CD14-positive monocyte (primary cell): ENCODE measurements around the gene CCL14. TPM values are rescaled to one million over a fixed set of nuclear protein-coding genes. Genes with fewer than 3 reads are reported as not detected.
"Not testable (repeated sequence)": the region's sequence is repeated elsewhere in the genome, so short reads cannot be mapped to it uniquely, and the experiment has no call there.

ENCODE experiments used
- DNase-seq, 3 donors: peaks; one replicate each; pipeline ENCODE4 v3.0.0-alpha.2; 2011 to 2022
- H2AFZ ChIP-seq: 2 replicates; pipeline ENCODE4 v1.6.0; 2012; ENCODE audit warnings: mild to moderate bottlenecking, low read depth, low read length, inconsistent platforms; ENCODE audit not compliant: insufficient read depth, poor library complexity, severe bottlenecking
- H3K27ac ChIP-seq, 2 donors: 1 replicate in 1 of 2; 2 replicates in 1 of 2; pipeline ENCODE4 v1.5.1; 2012 to 2013; ENCODE audit warnings: low read length in 2 of 2, control low read depth in 1 of 2, inconsistent platforms in 1 of 2, low read depth in 1 of 2, mild to moderate bottlenecking in 1 of 2
- H3K27me3 ChIP-seq, 2 donors: one replicate each; pipeline versions ENCODE4 v1.6.0 to v1.6.1; 2011 to 2013; ENCODE audit warnings: low read length in 2 of 2; ENCODE audit not compliant: control insufficient read depth in 2 of 2, insufficient read depth in 2 of 2
- H3K36me3 ChIP-seq, 2 donors: replicated peaks in 1 of 2; 1 replicate in 1 of 2; 2 replicates in 1 of 2; pipeline versions ENCODE4 v1.5.1 to v1.6.1; 2012 to 2013; ENCODE audit warnings: low read length in 2 of 2, control low read depth in 1 of 2, inconsistent platforms in 1 of 2, mild to moderate bottlenecking in 1 of 2; ENCODE audit not compliant: insufficient read depth in 2 of 2, control insufficient read depth in 1 of 2
- H3K4me1 ChIP-seq, 2 donors: 1 replicate in 1 of 2; 2 replicates in 1 of 2; pipeline versions ENCODE4 v1.5.1 to v1.6.1; 2012 to 2013; ENCODE audit warnings: low read length in 2 of 2, control low read depth in 1 of 2, inconsistent platforms in 1 of 2, mild to moderate bottlenecking in 1 of 2, moderate library complexity in 1 of 2; ENCODE audit not compliant: insufficient read depth in 2 of 2, control insufficient read depth in 1 of 2
- H3K4me2 ChIP-seq: replicated peaks from 2 replicates; pipeline ENCODE3; 2012; ENCODE audit warnings: low read length, moderate library complexity, mild to moderate bottlenecking; ENCODE audit not compliant: poor library complexity, severe bottlenecking; ENCODE audit errors: extremely low read depth
- H3K4me3 ChIP-seq, 3 experiments: fragments of 200-600 bp in 1 of 3; sonication (generic) in 1 of 3; replicated peaks in 1 of 3; 1 replicate in 2 of 3; 2 replicates in 1 of 3; pipeline ENCODE4 v1.5.1; 2011 to 2013; ENCODE audit warnings: low read length in 3 of 3, mild to moderate bottlenecking in 3 of 3, control low read depth in 2 of 3, low read depth in 2 of 3, inconsistent platforms in 1 of 3, moderate library complexity in 1 of 3
- H3K79me2 ChIP-seq: 2 replicates; pipeline ENCODE4 v1.6.0; 2012; ENCODE audit warnings: mild to moderate bottlenecking, control low read depth, inconsistent platforms, low read length, moderate library complexity; ENCODE audit not compliant: insufficient read depth
- H3K9ac ChIP-seq: 2 replicates; pipeline ENCODE4 v1.6.0; 2017; ENCODE audit warnings: low read length, mild to moderate bottlenecking; ENCODE audit not compliant: insufficient read depth, poor library complexity, severe bottlenecking
- H3K9me3 ChIP-seq, 2 donors: replicated peaks in 1 of 2; 1 replicate in 1 of 2; 2 replicates in 1 of 2; pipeline versions ENCODE4 v1.5.1 to v1.6.1; 2012 to 2013; ENCODE audit warnings: low read length in 2 of 2, control low read depth in 1 of 2; ENCODE audit not compliant: control insufficient read depth in 1 of 2, insufficient read depth in 1 of 2
- H4K20me1 ChIP-seq: 2 replicates; pipeline ENCODE4 v1.6.0; 2012; ENCODE audit warnings: mild to moderate bottlenecking, low read length, control low read depth, moderate library complexity; ENCODE audit not compliant: insufficient read depth
- H3K27ac Mint-ChIP-seq, 7 donors: one replicate each; pipeline ENCODE4 v1.8.0; 2020; ENCODE audit warnings: mild to moderate bottlenecking in 7 of 7, mixed read lengths in 7 of 7, moderate library complexity in 6 of 7, inconsistent platforms in 2 of 7
- H3K27me3 Mint-ChIP-seq, 3 donors: one replicate each; pipeline ENCODE4 v1.8.0; 2021 to 2022; ENCODE audit warnings: low read depth in 3 of 3, mild to moderate bottlenecking in 3 of 3, mixed read lengths in 3 of 3, moderate library complexity in 3 of 3, inconsistent platforms in 1 of 3
- H3K36me3 Mint-ChIP-seq, 2 donors: one replicate each; pipeline ENCODE4 v1.8.0; 2020; ENCODE audit warnings: mixed read lengths in 2 of 2, inconsistent platforms in 1 of 2, mild to moderate bottlenecking in 1 of 2
- H3K4me1 Mint-ChIP-seq: one replicate; pipeline ENCODE4 v1.8.0; 2020; ENCODE audit warnings: mild to moderate bottlenecking, mixed read lengths
- H3K4me3 Mint-ChIP-seq, 2 donors: one replicate each; pipeline ENCODE4 v1.8.0; 2020; ENCODE audit warnings: mild to moderate bottlenecking in 2 of 2, mixed read lengths in 2 of 2, moderate library complexity in 1 of 2
- H3K9me3 Mint-ChIP-seq, 7 donors: one replicate each; pipeline ENCODE4 v1.8.0; 2020 to 2022; ENCODE audit warnings: mixed read lengths in 7 of 7, mild to moderate bottlenecking in 6 of 7, moderate library complexity in 6 of 7, inconsistent platforms in 2 of 7
- CTCF ChIP-seq: fragments of 200-600 bp; IDR thresholded peaks from one replicate; pipeline ENCODE4 v1.8.0; 2022; ENCODE audit warnings: antibody characterized with exemption, mild to moderate bottlenecking
- WGBS: methylation state at CpG from one replicate; pipeline ENCODE4 v1.1.5; 2013; ENCODE audit warnings: missing lambda C conversion rate; ENCODE audit not compliant: insufficient coverage; 5-methylcytosine and 5-hydroxymethylcytosine counted together
- intact Hi-C, 2 donors: fragments of 100-400 bp; cut with micrococcal nuclease; formaldehyde crosslinking; loops; one replicate each; pipeline versions ENCODE4 v1.15.0 to v1.15.1; 2023
- polyA plus RNA-seq, 3 donors: library from polyadenylated mRNA; depleted of rRNA in 1 of 3; unstranded in 2 of 3; stranded (reverse) in 1 of 3; fragments of 300-500 nt in 2 of 3; fragments of >200 nt in 1 of 3; fragmentation: Illumina TruSeq in 2 of 3; gene quantifications; 1 replicate in 2 of 3; 2 replicates in 1 of 3; pipeline ENCODE4 v1.2.3, GENCODE V29; 2012 to 2021

Gene CCL14
- polyA plus RNA-seq, 3 donors = not detected

GRCh38 chr17:35942588-35943186 lies 43.8 kb downstream of the CCL14 start:
- Histone ChIP-seq H3K79me2 (no peaks in the 10 kb centered on the region), H3K4me3 (no peak overlapping the region), H3K4me1 (no peaks in the 10 kb centered on the region), H3K36me3 (no peaks in the 10 kb centered on the region), H4K20me1 (no peaks in the 10 kb centered on the region), H3K27ac (no peak overlapping the region), H3K27me3 (no peaks in the 10 kb centered on the region), H3K9ac (no peak overlapping the region), H3K4me2 (no peak overlapping the region), H2AFZ (no peak overlapping the region), H3K9me3 (no peaks in the 10 kb centered on the region)
- intact Hi-C loops = no loop called here
- DNase-seq = no peak
- H3K9me3 Mint-ChIP-seq = peaks cover 0 to 2% (median 0%) of the 10 kb centered on the region in 7 donors
- no peaks in the 10 kb centered on the region for H3K4me1 Mint-ChIP-seq
- no peak overlapping the region for H3K27ac Mint-ChIP-seq
- H3K27me3 Mint-ChIP-seq = peaks cover 1 to 5% (median 1%) of the 10 kb centered on the region in 3 donors
- no peaks in the 10 kb centered on the region for H3K36me3 Mint-ChIP-seq
- no peak overlapping the region for H3K4me3 Mint-ChIP-seq
- TF ChIP-seq CTCF = no peak
- 54% methylated on average over 3 of the region's 9 CpGs for WGBS

- H3K4me1 Mint-ChIP-seq, DNase-seq, H3K4me3 ChIP-seq, H4K20me1 ChIP-seq, H3K9ac ChIP-seq, H3K27me3 ChIP-seq, H3K27ac ChIP-seq, H3K4me2 ChIP-seq, H3K9me3 ChIP-seq, H3K27me3 Mint-ChIP-seq, H3K79me2 ChIP-seq, intact Hi-C loops, H2AFZ ChIP-seq, H3K9me3 Mint-ChIP-seq, H3K36me3 ChIP-seq, H3K4me1 ChIP-seq, H3K36me3 Mint-ChIP-seq, H3K4me3 Mint-ChIP-seq: not testable (repeated sequence)
- peak overlapping the region in 1 of 7 donors; percentile 12 for H3K27ac Mint-ChIP-seq
- 100% methylated on average over 1 of the region's 3 CpGs for WGBS
Observed at GRCh38 chr17:35938492-35938891, 48.0 kb downstream of the CCL14 start.
